Neural cell (in vitro differentiated cells): ENCODE data around the gene DAD1. TPM values are rescaled to one million over a fixed set of nuclear protein-coding genes. Genes with fewer than 3 reads are reported as not detected.
"Not testable (repeated sequence)": the region's sequence is repeated elsewhere in the genome, so short reads cannot be mapped to it uniquely, and the experiment has no call there.

ENCODE experiments used
- H2AFZ ChIP-seq: fragments of 200-600, 300-800 bp; sonication (generic), shearing (Covaris generic); 2 replicates; pipeline ENCODE4 v1.6.0; 2014; ENCODE audit warnings: low read depth, mild to moderate bottlenecking, antibody characterized with exemption, low read length, moderate library complexity
- H3F3A ChIP-seq: fragments of 200-600 bp; shearing (Covaris generic); 2 replicates; pipeline ENCODE4 v1.6.1; 2016; ENCODE audit warnings: mild to moderate bottlenecking, moderate library complexity, mixed read lengths, antibody characterized with exemption, low read length; ENCODE audit not compliant: insufficient read depth, poor library complexity, severe bottlenecking
- H3K27ac ChIP-seq: fragments of 200-600, 300-800 bp; sonication (generic), shearing (Covaris generic); 2 replicates; pipeline ENCODE4 v1.5.1; 2014; ENCODE audit warnings: mild to moderate bottlenecking, low read length, moderate library complexity
- H3K27me3 ChIP-seq: fragments of 300-800, 200-600 bp; sonication (generic), shearing (Covaris generic); 2 replicates; pipeline ENCODE4 v1.6.0; 2014; ENCODE audit warnings: mild to moderate bottlenecking, low read depth, low read length, moderate library complexity; ENCODE audit not compliant: insufficient read depth
- H3K36me3 ChIP-seq: fragments of 300-800, 200-600 bp; sonication (generic), shearing (Covaris generic); 2 replicates; pipeline ENCODE4 v1.5.1; 2014; ENCODE audit warnings: mild to moderate bottlenecking, antibody characterized with exemption, low read length, moderate library complexity; ENCODE audit not compliant: insufficient read depth
- H3K4me2 ChIP-seq: fragments of 300-800, 200-600 bp; sonication (generic), shearing (Covaris generic); 2 replicates; pipeline ENCODE4 v1.6.0; 2014; ENCODE audit warnings: mild to moderate bottlenecking, low read length
- H3K4me3 ChIP-seq: fragments of 300-800, 200-600 bp; sonication (generic), shearing (Covaris generic); 2 replicates; pipeline ENCODE4 v1.5.1; 2014; ENCODE audit warnings: mild to moderate bottlenecking, low read length, moderate library complexity
- H3K79me2 ChIP-seq: fragments of 200-600 bp; shearing (Covaris generic); replicated peaks from 2 replicates; pipeline ENCODE4 v1.6.0; 2014; ENCODE audit warnings: mild to moderate bottlenecking, low read length, moderate library complexity; ENCODE audit not compliant: insufficient read depth
- H3K9ac ChIP-seq: fragments of 300-800, 200-600 bp; sonication (generic), shearing (Covaris generic); 2 replicates; pipeline ENCODE4 v1.6.1; 2016; ENCODE audit warnings: mild to moderate bottlenecking, low read length, mixed read lengths
- H3K9me2 ChIP-seq: fragments of 200-600 bp; shearing (Covaris generic); 2 replicates; pipeline ENCODE4 v1.6.1; 2016; ENCODE audit warnings: mild to moderate bottlenecking, low read length, mixed read lengths; ENCODE audit not compliant: insufficient read depth
- H3K9me3 ChIP-seq: fragments of 200-600, 300-800 bp; sonication (generic), shearing (Covaris generic); 2 replicates; pipeline ENCODE4 v1.6.1; 2016; ENCODE audit warnings: mild to moderate bottlenecking, mixed run types, low read length, moderate library complexity, mixed read lengths
- H4K20me1 ChIP-seq: fragments of 200-600 bp; shearing (Covaris generic); 2 replicates; pipeline ENCODE4 v1.6.1; 2016; ENCODE audit warnings: mild to moderate bottlenecking, mixed run types; ENCODE audit not compliant: insufficient read depth
- CTCF ChIP-seq: fragments of 450-650 bp; IDR thresholded peaks from 2 replicates; pipeline ENCODE4 v1.5.1; 2014; ENCODE audit warnings: antibody characterized with exemption, mild to moderate bottlenecking, moderate library complexity; ENCODE audit not compliant: poor library complexity, severe bottlenecking
- EP300 ChIP-seq: fragments of 450-650 bp; conservative IDR thresholded peaks from 2 replicates; pipeline ENCODE4 v1.6.1; 2014; ENCODE audit warnings: antibody characterized with exemption, mild to moderate bottlenecking, moderate library complexity; ENCODE audit not compliant: poor library complexity, severe bottlenecking
- EZH2 ChIP-seq: fragments of 200-600, 300-800 bp; shearing (Covaris generic), sonication (generic); IDR thresholded peaks from 2 replicates; pipeline ENCODE4 v1.6.1; 2014; ENCODE audit warnings: antibody characterized with exemption, low read length, borderline replicate concordance, mild to moderate bottlenecking; ENCODE audit not compliant: insufficient read depth, poor library complexity, severe bottlenecking
- MXI1 ChIP-seq: fragments of 450-650 bp; conservative IDR thresholded peaks from 2 replicates; pipeline ENCODE4 v1.6.1; 2014; ENCODE audit warnings: antibody characterized with exemption, mild to moderate bottlenecking; ENCODE audit not compliant: poor library complexity, severe bottlenecking
- POLR2AphosphoS5 ChIP-seq: IDR thresholded peaks from 2 replicates; pipeline ENCODE4 v1.6.1; 2012
- RAD21 ChIP-seq: fragments of 450-650 bp; conservative IDR thresholded peaks from 2 replicates; pipeline ENCODE4 v1.6.1; 2014; ENCODE audit warnings: antibody characterized with exemption, mild to moderate bottlenecking, moderate library complexity
- SMC3 ChIP-seq: fragments of 450-650 bp; conservative IDR thresholded peaks from 2 replicates; pipeline ENCODE4 v1.6.1; 2014; ENCODE audit warnings: antibody characterized with exemption, mild to moderate bottlenecking, moderate library complexity; ENCODE audit not compliant: poor library complexity
- TAF1 ChIP-seq: IDR thresholded peaks from 2 replicates; pipeline ENCODE4 v1.6.1; 2012; ENCODE audit warnings: low read depth
- polyA plus RNA-seq: library from polyadenylated mRNA; depleted of rRNA; stranded (reverse); fragments of >200 nt; gene quantifications from 2 replicates; pipeline ENCODE4 v1.2.3, GENCODE V29; 2014
- TF ChIP-seq, protein P1 (sequence below): IDR thresholded peaks from 2 replicates; pipeline ENCODE4 v1.6.1; 2012; ENCODE audit warnings: borderline replicate concordance

DAD1 gene
- polyA plus RNA-seq, 1 donor from 2014 or later = 369 TPM

DNA sequence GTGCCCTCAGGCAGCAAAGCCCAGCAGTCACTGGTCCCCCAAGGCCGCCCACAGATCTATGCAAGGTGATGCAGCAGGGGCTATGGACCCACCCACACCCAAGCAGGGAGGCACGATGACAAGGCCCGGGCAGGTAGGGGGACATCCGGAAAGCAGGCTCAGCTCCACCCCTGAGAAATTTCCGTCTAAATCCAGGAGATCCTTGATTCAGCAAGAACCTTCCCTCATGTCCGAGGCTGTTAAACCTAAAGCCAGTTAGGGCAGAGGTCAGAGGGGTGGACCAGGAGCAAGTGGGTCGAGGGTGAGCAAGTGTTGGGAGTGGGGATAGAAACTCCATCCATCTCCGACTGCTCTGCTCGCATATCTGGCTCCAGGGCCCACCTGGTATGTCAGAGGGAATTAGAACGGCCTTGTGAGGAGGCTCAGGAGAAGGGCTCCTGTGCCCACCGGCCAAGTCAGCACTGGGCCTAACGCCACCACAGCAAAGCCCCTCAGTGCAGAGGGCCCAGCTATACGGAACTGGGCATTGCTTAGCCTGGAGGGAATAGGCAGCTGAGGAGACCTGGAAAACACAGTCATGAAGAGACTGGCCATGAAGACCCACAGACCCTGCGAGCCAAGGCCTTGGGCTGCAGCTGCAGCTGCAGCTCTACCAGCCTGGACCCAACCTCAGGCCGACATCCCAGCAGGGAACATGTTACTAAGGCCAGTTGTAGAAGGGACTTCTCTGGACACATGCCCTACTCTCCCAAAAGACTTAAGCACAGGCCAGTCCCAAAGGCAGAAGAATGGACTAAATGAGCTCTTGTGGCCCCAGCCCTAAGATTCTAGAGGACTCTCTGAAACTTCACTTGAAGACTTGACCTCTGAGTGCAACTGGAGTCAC, 34.3 kb downstream of the DAD1 start:
- Histone ChIP-seq H3K4me3 (no peak overlapping the region), H3F3A (no peaks in the 10 kb centered on the region), H4K20me1 (no peaks in the 10 kb centered on the region), H3K27me3 (no peaks in the 10 kb centered on the region), H2AFZ (no peak overlapping the region), H3K9me3 (no peaks in the 10 kb centered on the region), H3K79me2 (no peaks in the 10 kb centered on the region), H3K4me2 (no peak overlapping the region), H3K9me2 (no peaks in the 10 kb centered on the region), H3K27ac (no peak overlapping the region), H3K36me3 (no peaks in the 10 kb centered on the region), H3K9ac (no peak overlapping the region)
- TF ChIP-seq CTCF (no peak), MXI1 (no peak), POLR2AphosphoS5 (no peak), TAF1 (no peak), SMC3 (no peak), EP300 (no peak), RAD21 (no peak), EZH2 (no peak)
- TF ChIP-seq, protein P1, sequence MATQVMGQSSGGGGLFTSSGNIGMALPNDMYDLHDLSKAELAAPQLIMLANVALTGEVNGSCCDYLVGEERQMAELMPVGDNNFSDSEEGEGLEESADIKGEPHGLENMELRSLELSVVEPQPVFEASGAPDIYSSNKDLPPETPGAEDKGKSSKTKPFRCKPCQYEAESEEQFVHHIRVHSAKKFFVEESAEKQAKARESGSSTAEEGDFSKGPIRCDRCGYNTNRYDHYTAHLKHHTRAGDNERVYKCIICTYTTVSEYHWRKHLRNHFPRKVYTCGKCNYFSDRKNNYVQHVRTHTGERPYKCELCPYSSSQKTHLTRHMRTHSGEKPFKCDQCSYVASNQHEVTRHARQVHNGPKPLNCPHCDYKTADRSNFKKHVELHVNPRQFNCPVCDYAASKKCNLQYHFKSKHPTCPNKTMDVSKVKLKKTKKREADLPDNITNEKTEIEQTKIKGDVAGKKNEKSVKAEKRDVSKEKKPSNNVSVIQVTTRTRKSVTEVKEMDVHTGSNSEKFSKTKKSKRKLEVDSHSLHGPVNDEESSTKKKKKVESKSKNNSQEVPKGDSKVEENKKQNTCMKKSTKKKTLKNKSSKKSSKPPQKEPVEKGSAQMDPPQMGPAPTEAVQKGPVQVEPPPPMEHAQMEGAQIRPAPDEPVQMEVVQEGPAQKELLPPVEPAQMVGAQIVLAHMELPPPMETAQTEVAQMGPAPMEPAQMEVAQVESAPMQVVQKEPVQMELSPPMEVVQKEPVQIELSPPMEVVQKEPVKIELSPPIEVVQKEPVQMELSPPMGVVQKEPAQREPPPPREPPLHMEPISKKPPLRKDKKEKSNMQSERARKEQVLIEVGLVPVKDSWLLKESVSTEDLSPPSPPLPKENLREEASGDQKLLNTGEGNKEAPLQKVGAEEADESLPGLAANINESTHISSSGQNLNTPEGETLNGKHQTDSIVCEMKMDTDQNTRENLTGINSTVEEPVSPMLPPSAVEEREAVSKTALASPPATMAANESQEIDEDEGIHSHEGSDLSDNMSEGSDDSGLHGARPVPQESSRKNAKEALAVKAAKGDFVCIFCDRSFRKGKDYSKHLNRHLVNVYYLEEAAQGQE = no peak

DNA sequence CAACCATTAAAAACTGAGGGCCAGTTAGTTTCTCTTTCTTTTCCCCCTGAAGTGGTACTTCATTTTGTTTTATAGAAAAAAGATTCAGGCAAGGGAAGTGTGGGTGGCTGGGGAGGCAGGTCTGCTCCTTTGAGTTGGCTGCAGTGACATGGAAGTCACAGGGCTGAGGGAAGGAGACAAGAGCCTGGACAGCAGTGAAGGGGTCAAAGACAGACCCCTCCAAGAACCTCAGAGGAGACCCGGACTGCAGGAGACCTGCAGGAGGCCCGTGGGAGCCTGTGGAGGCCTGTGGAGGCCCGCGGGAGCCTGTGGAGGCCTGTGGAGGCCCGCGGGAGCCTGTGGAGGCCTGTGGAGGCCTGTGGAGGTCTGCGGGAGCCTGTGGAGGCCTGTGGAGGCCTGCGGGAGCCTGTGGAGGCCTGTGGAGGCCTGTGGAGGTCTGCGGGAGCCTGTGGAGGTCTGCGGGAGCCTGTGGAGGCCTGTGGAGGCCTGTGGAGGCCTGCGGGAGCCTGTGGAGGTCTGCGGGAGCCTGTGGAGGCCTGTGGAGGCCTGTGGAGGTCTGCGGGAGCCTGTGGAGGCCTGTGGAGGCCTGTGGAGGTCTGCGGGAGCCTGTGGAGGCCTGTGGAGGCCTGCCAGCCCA, 35.0 kb downstream of the DAD1 start:
- not testable (repeated sequence) for H3K4me3 ChIP-seq, H3K9me3 ChIP-seq, H3K27ac ChIP-seq, H4K20me1 ChIP-seq, H3F3A ChIP-seq, H3K9ac ChIP-seq, H3K9me2 ChIP-seq, H3K4me2 ChIP-seq, H3K36me3 ChIP-seq, H3K79me2 ChIP-seq, H2AFZ ChIP-seq, H3K27me3 ChIP-seq
